A549 treated with GW870086 at 1 μM for 4 hours (cell line): ENCODE data around the gene ZNF264. TPM values are rescaled to one million over a fixed set of nuclear protein-coding genes. Genes with fewer than 3 reads are reported as not detected.

ENCODE experiments used
- total RNA-seq: library from RNA; stranded (reverse); fragments of 200-300 nt; extraction: Qiagen RNA extraction; gene quantifications from 5 replicates; pipeline ENCODE4 v1.2.3, GENCODE V29; 2022; ENCODE audit warnings: low read depth

The ZNF264 gene
- 6.8 to 9.0 TPM (median 7.4 TPM) in 5 replicates for total RNA-seq

DNA sequence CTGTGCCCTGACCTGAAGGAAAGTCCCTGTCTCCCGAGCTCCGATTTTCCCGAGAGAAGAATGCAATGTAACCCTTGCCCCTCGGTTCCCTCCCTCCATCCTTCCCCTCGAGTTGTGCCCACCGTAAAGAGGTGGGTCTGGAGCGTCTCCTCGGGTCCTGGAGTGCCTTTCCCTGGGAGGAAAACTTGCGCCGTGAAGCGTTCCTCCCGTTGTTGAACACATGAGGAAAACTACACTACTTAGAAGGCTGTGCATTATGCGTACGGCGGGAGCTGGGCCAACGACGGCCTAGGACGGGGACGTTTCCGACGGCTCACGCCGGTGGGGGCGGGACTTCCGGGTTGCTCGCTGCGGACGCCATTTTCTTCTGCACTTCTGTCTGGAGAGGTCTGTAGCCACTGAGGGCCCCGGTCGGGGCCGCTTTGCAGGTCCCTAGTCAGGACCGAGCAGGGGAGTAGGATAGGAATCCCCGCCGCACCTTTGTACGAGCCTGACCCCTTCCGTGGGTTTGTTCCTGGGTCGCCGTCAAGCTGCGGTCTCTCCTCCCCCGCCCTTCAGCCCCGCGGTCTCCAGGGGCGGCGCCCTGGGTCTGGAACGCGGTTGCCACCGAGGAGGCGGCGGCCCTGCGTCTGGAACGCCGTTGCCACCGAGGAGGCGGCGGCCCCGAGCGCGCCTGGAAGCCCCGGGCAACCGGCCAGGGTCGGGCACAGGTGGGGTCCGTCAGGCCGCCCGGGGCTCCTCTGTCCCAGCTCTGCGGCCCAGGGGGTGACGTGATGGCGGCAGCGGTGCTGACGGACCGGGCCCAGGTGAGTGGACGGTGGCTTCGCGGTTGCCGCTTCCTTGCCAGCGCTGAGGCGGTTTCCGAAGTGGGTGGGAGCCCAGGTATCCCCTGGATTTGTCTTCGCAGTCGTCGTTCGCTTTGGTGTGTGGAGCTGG lies at the start of gene ZNF264:
Gene ZNF264 (plus strand): TSS at position 360 of the 936 bp plus-strand sequence. CDS start 414 bp downstream, at position 774.

DNA sequence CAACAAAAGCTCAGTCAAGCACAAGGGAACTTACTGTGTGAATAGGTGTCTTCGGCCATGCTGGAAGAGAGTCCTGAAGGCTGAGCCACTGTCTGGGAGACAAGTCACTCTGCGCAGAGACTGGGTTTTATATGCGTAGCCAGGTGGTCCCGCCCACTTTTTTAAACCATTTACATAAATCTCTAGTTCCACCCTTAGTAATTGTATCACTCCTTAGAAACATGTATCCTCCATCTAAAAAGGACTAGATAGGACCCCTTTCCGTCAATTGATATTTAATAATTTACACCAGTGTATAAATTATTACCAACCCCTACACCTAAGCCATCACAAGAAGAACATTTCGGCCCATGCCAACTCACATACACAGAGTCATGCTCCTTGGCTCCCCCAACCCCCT lies 23.9 kb upstream of the ZNF264 start, which contains the start of gene DUXA:
Gene DUXA (minus strand): TSS at position 101 of the 400 bp plus-strand sequence. CDS start 42 bp downstream, at position 59.

DNA sequence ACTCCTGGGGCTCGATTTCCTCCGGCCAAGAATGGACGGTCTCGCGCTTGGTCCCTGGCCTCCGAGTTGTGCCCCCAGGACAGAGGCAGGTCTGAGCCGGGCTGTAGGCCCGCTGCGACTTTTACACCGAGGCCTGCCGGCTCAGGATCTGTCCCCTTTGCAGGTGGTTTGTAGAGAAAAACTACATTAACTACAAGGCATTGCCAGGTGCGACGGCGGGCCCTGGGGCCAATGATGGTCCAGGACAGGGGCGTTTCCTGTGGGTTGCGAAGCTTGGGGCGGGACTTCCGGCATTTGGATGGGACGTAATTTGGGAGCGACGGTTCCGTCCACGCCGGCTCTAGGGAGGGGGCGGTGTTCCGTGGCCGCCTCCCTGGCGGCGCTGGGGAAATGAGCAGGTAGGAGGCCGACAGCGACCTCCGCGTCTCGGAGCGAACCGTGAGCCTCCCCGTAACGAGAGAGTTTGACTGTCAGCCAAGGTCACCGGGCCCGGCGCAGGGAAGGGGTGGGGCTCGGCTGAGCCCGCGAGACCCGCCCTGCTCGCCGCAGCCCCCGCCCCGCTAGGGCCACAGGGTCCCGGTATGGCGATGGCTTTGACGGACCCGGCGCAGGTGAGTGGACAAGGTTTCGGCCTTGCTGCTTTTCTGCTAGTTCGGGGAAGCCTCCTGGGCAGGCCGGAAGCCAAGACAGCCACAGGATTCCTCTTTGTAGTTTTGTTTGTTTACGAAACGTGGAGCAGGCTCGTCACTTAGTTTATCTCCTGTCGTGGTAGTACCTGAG lies 49.2 kb downstream of the ZNF264 start, which contains the start of gene ZNF805:
Gene ZNF805 (plus strand): TSS at position 322 of the 780 bp plus-strand sequence. CDS start 260 bp downstream, at position 582.

Other genes starting within 250 kb of the ZNF264 start
- not detected in 5 replicates for gene USP29, start 71.5 kb upstream of the ZNF264 start, total RNA-seq
- not detected in 5 replicates for gene ZIM3, start 46.3 kb upstream of the ZNF264 start, total RNA-seq
- not detected in 5 replicates for gene DUXA, start 24.0 kb upstream of the ZNF264 start, total RNA-seq
- 0.23 to 0.73 TPM (median 0.37 TPM) in 5 replicates for gene AURKC, start 39.5 kb downstream of the ZNF264 start, total RNA-seq
- gene ZNF805, start 49.1 kb downstream of the ZNF264 start, total RNA-seq: 1.2 to 2.4 TPM (median 2.0 TPM) in 5 replicates
- gene ZNF460, start 89.0 kb downstream of the ZNF264 start, total RNA-seq: 0.89 to 1.2 TPM (median 0.96 TPM) in 5 replicates
- 0.78 to 1.7 TPM (median 1.4 TPM) in 5 replicates for gene ZNF543, start 129.0 kb downstream of the ZNF264 start, total RNA-seq
- 2.0 to 2.5 TPM (median 2.3 TPM) in 5 replicates for gene ZNF304, start 159.8 kb downstream of the ZNF264 start, total RNA-seq
- gene TRAPPC2B, start 172.1 kb downstream of the ZNF264 start, total RNA-seq: 15.8 to 18.0 TPM (median 16.3 TPM) in 5 replicates
- gene ZNF547, start 172.1 kb downstream of the ZNF264 start, total RNA-seq: 1.4 to 2.2 TPM (median 1.7 TPM) in 5 replicates
- 2.2 to 4.6 TPM (median 3.9 TPM) in 5 replicates for gene ZNF548, start 198.4 kb downstream of the ZNF264 start, total RNA-seq
- gene ZNF17, start 219.7 kb downstream of the ZNF264 start, total RNA-seq: 4.0 to 7.4 TPM (median 4.9 TPM) in 5 replicates
- gene ZNF749, start 243.8 kb downstream of the ZNF264 start, total RNA-seq: 14.1 to 17.2 TPM (median 14.4 TPM) in 5 replicates